Activated CD4-positive, alpha-beta T cell treated with anti-CD3 and anti-CD28 coated beads for 1 hour (primary cell): ENCODE results near the gene LRRC43.

Experiments used
- DNase-seq: peaks from one replicate; pipeline ENCODE4 v3.0.0-alpha.2; 2020

The LRRC43 gene

GRCh38 chr12:122227341-122227740 is 44.4 kb downstream of the LRRC43 start:
- no peak for DNase-seq

DNA sequence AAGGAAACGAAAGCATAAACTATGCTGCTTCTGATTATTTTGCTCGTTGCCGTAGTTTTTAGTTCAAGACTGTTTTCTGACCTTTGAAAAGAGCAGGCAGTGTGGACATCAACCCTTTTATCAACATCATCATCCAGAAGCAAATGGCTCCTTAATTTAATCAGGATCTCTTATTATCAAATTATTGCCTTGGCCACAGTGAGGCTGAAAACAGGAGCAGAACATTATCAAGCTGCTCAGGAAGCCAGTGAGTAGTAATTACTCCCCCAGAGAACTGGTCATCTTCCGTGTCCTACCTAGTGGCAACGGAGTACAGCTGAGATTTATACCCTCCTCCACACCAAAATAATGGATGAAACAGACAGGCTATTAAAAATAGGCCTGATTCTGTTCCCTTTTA is 45.2 kb downstream of the LRRC43 start:
- DNase-seq = no peak

- DNase-seq = no peak
Observed at GRCh38 chr12:122230798-122231197, 47.9 kb downstream of the LRRC43 start.

- DNase-seq = no peak
Observed at GRCh38 chr12:122232691-122233090, 49.8 kb downstream of the LRRC43 start.

DNA sequence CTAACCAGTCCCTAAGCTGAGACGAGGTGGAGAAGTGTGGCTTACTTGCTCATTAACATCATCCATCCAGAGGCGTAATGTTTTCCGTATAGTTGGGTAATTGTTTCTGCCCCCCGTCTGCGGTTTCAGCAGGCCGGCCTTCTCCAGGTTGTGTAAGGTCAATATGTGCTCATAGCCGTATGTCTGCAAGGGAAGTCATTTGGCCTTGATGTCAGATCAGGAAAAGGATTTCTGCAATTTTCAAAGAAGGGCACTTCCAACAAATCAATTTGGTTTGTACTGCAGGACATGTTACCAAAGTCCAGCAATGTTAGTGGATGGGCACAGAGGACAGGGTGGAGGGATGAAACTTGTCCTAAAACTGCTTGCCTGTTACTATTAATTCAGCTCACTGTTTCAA is 52.8 kb downstream of the LRRC43 start:
- DNase-seq = no peak

DNA sequence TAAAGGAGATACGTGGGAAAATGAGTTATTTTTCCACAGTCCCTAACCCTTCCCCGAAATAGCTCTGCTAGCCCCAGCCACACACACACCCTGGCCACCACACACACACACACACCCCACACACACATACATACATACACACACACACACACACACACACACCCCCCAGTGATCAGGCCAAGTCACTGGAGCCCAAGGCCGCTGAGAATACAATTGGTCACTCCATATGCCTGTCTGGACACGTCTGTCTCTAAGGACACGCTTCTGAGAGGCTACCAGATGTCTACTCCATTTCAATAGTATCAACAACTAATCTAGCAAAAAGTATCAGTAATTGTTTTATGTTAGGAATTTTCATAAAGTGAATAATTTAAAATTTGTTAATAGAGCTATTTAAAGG is 55.9 kb downstream of the LRRC43 start:
- no peak for DNase-seq

GRCh38 chr12:122243965-122244364 is 61.0 kb downstream of the LRRC43 start:
- no peak for DNase-seq

GRCh38 chr12:122244565-122245371 is 61.8 kb downstream of the LRRC43 start:
- DNase-seq = no peak

DNA sequence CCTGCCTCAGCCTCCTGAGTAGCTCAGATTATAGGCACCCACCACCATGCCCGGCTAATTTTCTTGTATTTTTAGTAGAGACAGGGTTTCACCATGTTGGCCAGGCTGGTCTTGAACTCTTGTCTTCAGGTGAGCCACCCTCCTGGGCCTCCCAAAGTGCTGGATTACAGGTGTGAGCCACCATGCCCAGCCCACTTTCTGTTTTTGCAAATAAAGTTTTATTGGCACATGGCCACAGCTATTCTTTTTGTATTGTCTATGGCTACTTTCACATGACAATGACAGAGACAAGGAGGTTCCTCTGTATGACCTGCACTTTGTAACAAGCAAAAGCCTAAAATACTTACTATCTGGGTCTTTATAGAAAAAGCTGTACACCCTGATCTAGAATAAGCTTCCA is 62.6 kb downstream of the LRRC43 start:
- no peak for DNase-seq

DNA sequence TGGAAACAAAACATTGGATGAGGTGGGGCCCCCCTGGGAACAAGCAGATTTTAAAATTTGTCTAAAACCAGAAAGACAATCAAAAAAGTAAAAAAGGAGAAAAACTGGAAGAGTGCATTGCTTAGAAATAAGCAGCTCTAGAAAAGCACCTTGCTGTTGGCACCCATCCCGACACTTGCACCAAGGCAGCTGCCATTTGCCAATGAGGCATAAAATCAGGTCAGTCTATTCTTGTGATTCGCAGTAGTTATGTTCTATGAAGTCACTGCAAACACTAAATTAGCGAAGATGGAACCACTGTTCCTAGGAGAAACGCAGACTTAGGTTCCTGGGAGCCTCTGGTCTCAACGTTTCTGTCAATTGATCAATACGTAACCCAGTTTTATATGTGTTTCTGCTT is 67.1 kb downstream of the LRRC43 start:
- DNase-seq = no peak

DNA sequence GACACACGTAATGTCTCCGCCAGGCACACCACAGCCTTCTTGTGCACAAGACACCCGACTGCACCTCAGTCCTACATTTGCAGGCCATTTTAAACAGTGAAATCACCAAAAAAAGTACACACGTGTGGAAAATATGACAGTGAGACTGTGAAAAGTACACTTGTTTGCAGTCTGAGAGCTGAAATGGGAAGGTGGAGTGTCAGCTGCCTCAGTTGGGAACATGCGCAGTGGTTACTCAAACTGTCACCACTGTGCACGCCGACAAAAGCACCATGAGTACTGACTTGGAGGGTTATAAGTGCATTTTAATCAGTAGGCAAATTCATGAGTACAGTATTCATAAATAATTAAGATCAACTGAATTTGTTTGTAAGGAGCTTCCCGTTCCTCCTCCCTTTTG is 67.6 kb downstream of the LRRC43 start:
- DNase-seq = no peak
